ENCODE results near the gene CCHCR1.

The CCHCR1 gene

GRCh38 chr6:31145386-31145785 is 12.2 kb downstream of the CCHCR1 start:
- Histone ChIP-seq H3K4me3 (ENCODE audit: insufficient read depth, low read depth, low read length, poor library complexity, severe bottlenecking) (no peak overlapping the region), H3K9me3 (ENCODE audit: control insufficient read depth, low read length) (no peaks in the 10 kb centered on the region), H3K27me3 (replicated peaks; ENCODE audit: control insufficient read depth, insufficient read depth, low read length, poor library complexity, severe bottlenecking) (no peaks in the 10 kb centered on the region), H3K4me1 (ENCODE audit: control insufficient read depth, insufficient read depth, low read length, poor library complexity, severe bottlenecking) (no peaks in the 10 kb centered on the region), H3K36me3 (ENCODE audit: control insufficient read depth, insufficient read depth, low read length) (peaks cover 5% of the 10 kb centered on the region), H3K27ac (ENCODE audit: insufficient read depth, low read length, poor library complexity, severe bottlenecking) (no peak overlapping the region)
- no peak for DNase-seq

GRCh38 chr6:31144970-31145340 is 12.6 kb downstream of the CCHCR1 start:
- no peaks in the 10 kb centered on the region for H3K27me3 ChIP-seq (replicated peaks; ENCODE audit: control insufficient read depth, insufficient read depth, low read length, poor library complexity, severe bottlenecking)
- no peaks in the 10 kb centered on the region for H3K9me3 ChIP-seq (ENCODE audit: control insufficient read depth, low read length)
- no peak for DNase-seq
- H3K27ac ChIP-seq (ENCODE audit: insufficient read depth, low read length, poor library complexity, severe bottlenecking) = no peak overlapping the region
- peaks cover 5% of the 10 kb centered on the region for H3K36me3 ChIP-seq (ENCODE audit: control insufficient read depth, insufficient read depth, low read length)
- no peak overlapping the region for H3K4me3 ChIP-seq (ENCODE audit: insufficient read depth, low read depth, low read length, poor library complexity, severe bottlenecking)
- H3K4me1 ChIP-seq (ENCODE audit: control insufficient read depth, insufficient read depth, low read length, poor library complexity, severe bottlenecking) = no peaks in the 10 kb centered on the region

- Histone ChIP-seq H3K4me1 (ENCODE audit: control insufficient read depth, insufficient read depth, low read length, poor library complexity, severe bottlenecking) (no peaks in the 10 kb centered on the region), H3K9me3 (ENCODE audit: control insufficient read depth, low read length) (no peaks in the 10 kb centered on the region), H3K27ac (ENCODE audit: insufficient read depth, low read length, poor library complexity, severe bottlenecking) (no peak overlapping the region), H3K36me3 (ENCODE audit: control insufficient read depth, insufficient read depth, low read length) (peaks cover 5% of the 10 kb centered on the region), H3K27me3 (replicated peaks; ENCODE audit: control insufficient read depth, insufficient read depth, low read length, poor library complexity, severe bottlenecking) (no peaks in the 10 kb centered on the region), H3K4me3 (ENCODE audit: insufficient read depth, low read depth, low read length, poor library complexity, severe bottlenecking) (no peak overlapping the region)
- no peak for DNase-seq
These were observed 13.2 kb downstream of the CCHCR1 start for GRCh38 chr6:31144296-31144969.

GRCh38 chr6:31143148-31143547 is 14.5 kb downstream of the CCHCR1 start:
- no peak for DNase-seq
- H3K36me3 ChIP-seq (ENCODE audit: control insufficient read depth, insufficient read depth, low read length) = peaks cover 5% of the 10 kb centered on the region
- H3K4me3 ChIP-seq (ENCODE audit: insufficient read depth, low read depth, low read length, poor library complexity, severe bottlenecking) = no peak overlapping the region
- H3K27ac ChIP-seq (ENCODE audit: insufficient read depth, low read length, poor library complexity, severe bottlenecking) = no peak overlapping the region
- no peaks in the 10 kb centered on the region for H3K27me3 ChIP-seq (replicated peaks; ENCODE audit: control insufficient read depth, insufficient read depth, low read length, poor library complexity, severe bottlenecking)
- no peaks in the 10 kb centered on the region for H3K4me1 ChIP-seq (ENCODE audit: control insufficient read depth, insufficient read depth, low read length, poor library complexity, severe bottlenecking)
- H3K9me3 ChIP-seq (ENCODE audit: control insufficient read depth, low read length) = no peaks in the 10 kb centered on the region

- Histone ChIP-seq H3K27ac (ENCODE audit: insufficient read depth, low read length, poor library complexity, severe bottlenecking) (no peak overlapping the region), H3K4me3 (ENCODE audit: insufficient read depth, low read depth, low read length, poor library complexity, severe bottlenecking) (no peak overlapping the region), H3K36me3 (ENCODE audit: control insufficient read depth, insufficient read depth, low read length) (peaks cover 5% of the 10 kb centered on the region), H3K4me1 (ENCODE audit: control insufficient read depth, insufficient read depth, low read length, poor library complexity, severe bottlenecking) (peaks cover 5% of the 10 kb centered on the region), H3K9me3 (ENCODE audit: control insufficient read depth, low read length) (no peaks in the 10 kb centered on the region), H3K27me3 (replicated peaks; ENCODE audit: control insufficient read depth, insufficient read depth, low read length, poor library complexity, severe bottlenecking) (no peaks in the 10 kb centered on the region)
- no peak for DNase-seq
These were observed 15.2 kb downstream of the CCHCR1 start for GRCh38 chr6:31142361-31142761.

- Histone ChIP-seq H3K27me3 (replicated peaks; ENCODE audit: control insufficient read depth, insufficient read depth, low read length, poor library complexity, severe bottlenecking) (no peaks in the 10 kb centered on the region), H3K4me3 (ENCODE audit: insufficient read depth, low read depth, low read length, poor library complexity, severe bottlenecking) (no peak overlapping the region), H3K27ac (ENCODE audit: insufficient read depth, low read length, poor library complexity, severe bottlenecking) (no peak overlapping the region), H3K4me1 (ENCODE audit: control insufficient read depth, insufficient read depth, low read length, poor library complexity, severe bottlenecking) (peaks cover 5% of the 10 kb centered on the region), H3K36me3 (ENCODE audit: control insufficient read depth, insufficient read depth, low read length) (peaks cover 5% of the 10 kb centered on the region), H3K9me3 (ENCODE audit: control insufficient read depth, low read length) (no peaks in the 10 kb centered on the region)
- no peak for DNase-seq
These were observed 17.0 kb downstream of the CCHCR1 start for GRCh38 chr6:31140643-31141042.

- DNase-seq = no peak
- no peak overlapping the region for H3K27ac ChIP-seq (ENCODE audit: insufficient read depth, low read length, poor library complexity, severe bottlenecking)
These were observed 18.0 kb downstream of the CCHCR1 start for GRCh38 chr6:31139599-31139998.

GRCh38 chr6:31138982-31139381 is 18.6 kb downstream of the CCHCR1 start, which contains the start of gene PSORS1C2:
PSORS1C2 (minus strand) TSS chr6:31139066; CDS start chr6:31139026, 40 bp downstream.
- no peaks in the 10 kb centered on the region for H3K9me3 ChIP-seq (ENCODE audit: control insufficient read depth, low read length)
- H3K4me1 ChIP-seq (ENCODE audit: control insufficient read depth, insufficient read depth, low read length, poor library complexity, severe bottlenecking) = peaks cover 5% of the 10 kb centered on the region
- peaks cover 5% of the 10 kb centered on the region for H3K36me3 ChIP-seq (ENCODE audit: control insufficient read depth, insufficient read depth, low read length)
- no peaks in the 10 kb centered on the region for H3K27me3 ChIP-seq (replicated peaks; ENCODE audit: control insufficient read depth, insufficient read depth, low read length, poor library complexity, severe bottlenecking)
- no peak for DNase-seq
- no peak within 1 kb of the TSS for H3K4me3 ChIP-seq (ENCODE audit: insufficient read depth, low read depth, low read length, poor library complexity, severe bottlenecking)
- H3K27ac ChIP-seq (ENCODE audit: insufficient read depth, low read length, poor library complexity, severe bottlenecking) = no peak within 1 kb of the TSS

More at GRCh38 chr6:31139599-31139998, 18.0 kb downstream of the CCHCR1 start:
- no peaks in the 10 kb centered on the region for H3K9me3 ChIP-seq (ENCODE audit: control insufficient read depth, low read length)
- peaks cover 5% of the 10 kb centered on the region for H3K36me3 ChIP-seq (ENCODE audit: control insufficient read depth, insufficient read depth, low read length)
- H3K4me1 ChIP-seq (ENCODE audit: control insufficient read depth, insufficient read depth, low read length, poor library complexity, severe bottlenecking) = peaks cover 5% of the 10 kb centered on the region
- H3K4me3 ChIP-seq (ENCODE audit: insufficient read depth, low read depth, low read length, poor library complexity, severe bottlenecking) = no peak overlapping the region
- no peaks in the 10 kb centered on the region for H3K27me3 ChIP-seq (replicated peaks; ENCODE audit: control insufficient read depth, insufficient read depth, low read length, poor library complexity, severe bottlenecking)

- H3K27ac ChIP-seq (ENCODE audit: insufficient read depth, low read length, poor library complexity, severe bottlenecking) = no peak overlapping the region
- no peaks in the 10 kb centered on the region for H3K9me3 ChIP-seq (ENCODE audit: control insufficient read depth, low read length)
- H3K4me1 ChIP-seq (ENCODE audit: control insufficient read depth, insufficient read depth, low read length, poor library complexity, severe bottlenecking) = peaks cover 5% of the 10 kb centered on the region
- H3K27me3 ChIP-seq (replicated peaks; ENCODE audit: control insufficient read depth, insufficient read depth, low read length, poor library complexity, severe bottlenecking) = no peaks in the 10 kb centered on the region
- no peaks in the 10 kb centered on the region for H3K36me3 ChIP-seq (ENCODE audit: control insufficient read depth, insufficient read depth, low read length)
- no peak overlapping the region for H3K4me3 ChIP-seq (ENCODE audit: insufficient read depth, low read depth, low read length, poor library complexity, severe bottlenecking)
- no peak for DNase-seq
These were observed 21.9 kb downstream of the CCHCR1 start for GRCh38 chr6:31135710-31136109.

GRCh38 chr6:31132806-31133205 is 24.8 kb downstream of the CCHCR1 start:
- Histone ChIP-seq H3K9me3 (ENCODE audit: control insufficient read depth, low read length) (no peaks in the 10 kb centered on the region), H3K27ac (ENCODE audit: insufficient read depth, low read length, poor library complexity, severe bottlenecking) (no peak overlapping the region), H3K27me3 (replicated peaks; ENCODE audit: control insufficient read depth, insufficient read depth, low read length, poor library complexity, severe bottlenecking) (no peaks in the 10 kb centered on the region), H3K36me3 (ENCODE audit: control insufficient read depth, insufficient read depth, low read length) (no peaks in the 10 kb centered on the region), H3K4me1 (ENCODE audit: control insufficient read depth, insufficient read depth, low read length, poor library complexity, severe bottlenecking) (peaks cover 4% of the 10 kb centered on the region), H3K4me3 (ENCODE audit: insufficient read depth, low read depth, low read length, poor library complexity, severe bottlenecking) (no peak overlapping the region)
- no peak for DNase-seq

Data from effector memory CD4-positive, alpha-beta T cell (primary cell).